NCI-H187 treated with DMSO at 0.1 percent for 48 hours (cell line): ENCODE results near the gene SH3PXD2A.

Experiments used
- DNase-seq: peaks from one replicate; lab custom pipeline; 2025; lab: John Stamatoyannopoulos, UW

Gene SH3PXD2A

GRCh38 chr10:103603382-103603781 is 252.0 kb downstream of the SH3PXD2A start:
- DNase-seq: no peak

- DNase-seq: no peak
Measured at GRCh38 chr10:103602852-103603155, 252.6 kb downstream of the SH3PXD2A start.

DNA sequence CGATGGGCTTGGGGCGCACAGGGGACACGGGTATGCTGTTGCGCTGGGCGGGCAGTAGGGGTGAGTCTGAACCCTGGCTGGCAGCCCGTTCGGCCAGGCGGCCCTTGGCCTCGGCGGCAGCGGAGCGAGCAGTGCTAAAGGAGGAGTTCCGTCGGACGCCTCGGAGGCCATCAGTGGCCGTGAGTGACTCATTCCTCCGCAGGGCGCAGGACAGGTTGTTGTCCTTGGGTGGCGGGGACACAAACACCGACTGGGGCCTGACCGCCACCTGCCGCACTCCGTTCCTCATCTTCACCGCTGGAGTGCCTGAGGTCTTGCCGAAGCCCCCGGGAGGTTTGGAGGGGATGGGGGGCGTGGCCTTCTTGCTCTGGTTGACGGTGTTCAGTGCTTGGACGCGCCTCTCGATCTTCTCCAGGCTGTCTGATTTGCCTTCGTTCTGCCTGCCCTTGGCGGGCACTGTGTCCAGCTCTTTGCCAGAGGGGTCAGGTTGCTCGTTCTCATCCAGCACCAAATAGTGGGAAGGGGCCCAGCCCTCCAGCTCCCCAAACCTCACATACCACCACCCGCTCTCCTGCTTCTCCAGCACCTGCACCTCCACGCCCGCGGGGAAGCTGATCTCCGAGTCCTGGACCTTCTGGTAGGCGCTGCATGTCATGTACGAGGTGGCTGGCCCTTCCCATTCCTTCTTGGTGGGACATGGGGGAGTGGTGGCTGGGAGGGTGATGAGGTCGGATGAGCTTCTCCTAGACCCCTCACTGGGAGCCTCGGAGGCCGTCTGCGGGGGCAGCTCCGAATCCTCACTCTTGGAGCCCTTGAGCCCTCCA is 253.1 kb downstream of the SH3PXD2A start:
- no peak for DNase-seq

GRCh38 chr10:103600956-103601569 is 254.3 kb downstream of the SH3PXD2A start:
- DNase-seq: no peak

DNA sequence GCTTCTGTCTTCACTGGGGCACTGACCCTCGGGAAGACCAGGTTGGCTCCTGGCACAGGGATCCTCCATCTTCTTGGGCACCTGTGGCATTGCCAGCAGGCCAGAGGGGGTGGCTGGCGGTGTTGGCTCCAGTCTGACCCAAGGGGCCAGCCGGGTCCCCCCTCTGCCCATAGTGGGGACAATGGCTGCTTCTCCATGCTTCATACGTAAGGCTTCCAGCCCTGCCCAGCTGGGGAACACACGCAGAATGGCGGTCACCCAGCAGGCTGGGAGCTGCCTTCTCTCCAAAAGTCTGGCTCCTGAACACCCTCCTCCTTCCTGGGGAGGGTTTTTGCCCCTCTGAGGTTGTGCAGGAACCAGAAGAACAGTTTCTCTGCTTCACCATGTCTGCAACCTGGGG is 255.1 kb downstream of the SH3PXD2A start:
- no peak for DNase-seq

- DNase-seq: no peak
Measured at GRCh38 chr10:103599907-103600306, 255.5 kb downstream of the SH3PXD2A start.

DNA sequence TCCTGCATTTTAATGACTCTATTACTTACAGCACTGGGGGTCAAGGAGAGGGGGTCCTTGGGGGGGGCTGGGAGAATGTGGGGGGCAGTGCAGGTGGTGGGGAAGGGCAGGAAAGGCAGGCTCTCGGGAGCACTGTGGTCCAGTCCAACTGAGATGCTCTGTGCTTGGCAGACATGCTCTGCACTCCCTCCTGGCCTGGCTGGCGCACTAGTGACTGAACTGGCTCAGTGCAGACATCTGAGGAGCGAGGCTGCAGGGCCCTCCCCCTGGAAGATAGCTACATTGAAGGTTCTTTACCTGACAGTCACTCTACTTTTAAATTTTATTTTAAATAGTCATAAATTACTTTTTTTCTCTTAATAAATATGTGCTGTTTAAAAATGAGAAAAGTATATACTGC is 256.2 kb downstream of the SH3PXD2A start:
- DNase-seq: no peak

DNA sequence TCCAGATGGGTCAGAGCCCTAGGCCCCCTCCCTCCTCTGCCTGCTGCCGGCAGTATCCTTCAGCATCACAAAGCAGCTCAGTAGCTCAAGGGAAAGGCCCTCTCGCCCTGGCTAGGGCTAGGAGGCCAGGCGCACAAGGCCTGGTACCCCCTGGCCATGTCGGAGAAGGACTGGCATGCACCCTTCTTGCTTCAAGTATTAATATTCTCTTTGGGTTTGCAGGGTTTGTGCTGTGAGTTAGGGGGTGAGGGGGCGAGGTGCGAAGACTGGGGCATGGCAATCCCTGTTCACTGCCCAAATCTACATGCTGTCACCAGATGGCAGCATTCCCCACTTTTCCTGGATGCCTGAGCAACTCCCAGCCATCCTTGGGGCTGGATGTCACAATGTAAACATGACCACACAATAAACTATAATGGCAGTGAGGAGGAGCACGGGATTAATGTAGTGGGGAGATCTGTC is 256.7 kb downstream of the SH3PXD2A start:
- no peak for DNase-seq

GRCh38 chr10:103597003-103597402 is 258.4 kb downstream of the SH3PXD2A start:
- no peak for DNase-seq

GRCh38 chr10:103595933-103596726 is 259.2 kb downstream of the SH3PXD2A start:
- no peak for DNase-seq

DNA sequence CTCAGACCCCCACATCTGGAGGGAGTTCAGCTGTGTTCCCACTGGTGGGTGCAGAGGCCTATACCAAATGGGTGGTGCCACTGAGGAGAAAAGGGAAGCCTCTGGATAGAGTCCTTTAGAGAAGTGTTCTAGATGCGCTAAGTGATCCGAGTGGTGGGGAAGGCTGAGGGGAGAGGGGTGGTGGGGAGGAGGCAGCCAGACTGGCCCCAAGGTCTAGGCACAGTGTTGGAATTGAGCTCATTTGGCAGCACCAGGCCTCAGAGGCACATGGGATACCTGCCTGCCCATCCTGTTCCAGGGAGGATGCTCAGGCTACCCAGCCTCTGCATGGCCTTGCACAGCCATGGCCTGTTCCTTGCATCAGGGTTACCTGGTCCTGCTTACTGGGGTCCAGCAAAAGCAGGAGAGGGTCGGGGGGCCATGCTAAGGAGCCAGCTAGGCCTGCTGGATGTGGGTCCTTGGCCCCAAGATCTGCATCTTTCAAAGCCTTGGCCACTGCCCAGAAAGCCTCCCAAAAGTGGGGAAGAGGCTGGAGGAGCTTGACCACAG is 262.3 kb downstream of the SH3PXD2A start:
- no peak for DNase-seq

GRCh38 chr10:103592186-103593021 is 263.0 kb downstream of the SH3PXD2A start:
- no peak for DNase-seq

DNA sequence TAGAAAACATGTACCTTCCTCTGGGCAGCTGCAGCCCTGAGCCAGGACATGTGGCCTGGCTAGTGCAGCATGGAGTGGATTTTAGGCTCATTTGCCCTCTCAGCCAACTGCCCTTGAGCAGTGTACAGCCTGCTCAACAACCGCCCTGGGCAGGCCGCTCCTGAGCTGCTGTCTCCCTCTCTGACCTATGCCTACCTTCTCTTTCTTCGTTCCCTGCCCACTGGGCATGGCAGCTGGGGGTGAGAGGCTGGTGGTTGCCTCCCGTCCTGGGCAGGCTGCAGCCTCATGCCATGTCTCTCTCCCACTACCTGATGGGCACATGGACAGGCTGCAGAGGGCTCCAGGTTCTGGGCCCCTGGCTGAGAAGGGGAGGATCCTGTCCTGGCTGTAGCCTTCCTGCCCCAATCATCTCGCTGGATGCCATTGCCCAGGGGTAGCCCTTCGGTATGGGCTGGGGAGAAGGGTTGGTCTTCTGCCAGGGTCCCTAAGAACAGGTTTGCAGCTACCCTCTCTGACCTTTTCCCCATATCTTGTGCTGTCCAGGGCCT is 264.6 kb downstream of the SH3PXD2A start:
- DNase-seq: no peak

GRCh38 chr10:103590060-103590459 is 265.3 kb downstream of the SH3PXD2A start:
- no peak for DNase-seq

GRCh38 chr10:103589074-103589630 is 266.2 kb downstream of the SH3PXD2A start:
- DNase-seq: no peak

DNA sequence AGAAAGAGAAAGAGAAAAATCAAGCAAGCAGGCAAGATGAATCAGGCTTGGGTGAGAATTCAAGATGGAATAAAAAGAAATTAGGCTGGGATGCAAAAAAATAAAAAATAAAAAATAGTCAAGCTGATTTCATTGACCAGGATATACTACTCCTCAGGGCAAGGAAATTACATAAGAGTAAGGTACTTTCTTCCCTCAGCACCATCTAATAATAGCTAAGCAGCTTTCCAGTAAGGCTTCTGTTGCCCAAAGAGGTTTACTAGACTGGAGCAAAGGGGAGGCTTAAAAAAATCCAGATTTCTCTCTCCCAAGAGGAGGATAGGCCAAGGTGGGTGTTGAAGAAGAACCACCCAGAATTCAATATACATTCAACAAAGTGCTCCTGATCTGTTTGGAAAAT is 268.3 kb downstream of the SH3PXD2A start:
- DNase-seq: no peak

GRCh38 chr10:103585011-103585405 is 270.4 kb downstream of the SH3PXD2A start:
- DNase-seq: no peak

- DNase-seq: no peak
Measured at GRCh38 chr10:103584216-103585010, 271.0 kb downstream of the SH3PXD2A start.

- no peak for DNase-seq
Measured at GRCh38 chr10:103583871-103584215, 271.5 kb downstream of the SH3PXD2A start.
